Measurements from ENCODE around the gene GCK.
"Not testable (repeated sequence)": the region's sequence is repeated elsewhere in the genome, so short reads cannot be mapped to it uniquely, and the experiment has no call there.

GCK gene

DNA sequence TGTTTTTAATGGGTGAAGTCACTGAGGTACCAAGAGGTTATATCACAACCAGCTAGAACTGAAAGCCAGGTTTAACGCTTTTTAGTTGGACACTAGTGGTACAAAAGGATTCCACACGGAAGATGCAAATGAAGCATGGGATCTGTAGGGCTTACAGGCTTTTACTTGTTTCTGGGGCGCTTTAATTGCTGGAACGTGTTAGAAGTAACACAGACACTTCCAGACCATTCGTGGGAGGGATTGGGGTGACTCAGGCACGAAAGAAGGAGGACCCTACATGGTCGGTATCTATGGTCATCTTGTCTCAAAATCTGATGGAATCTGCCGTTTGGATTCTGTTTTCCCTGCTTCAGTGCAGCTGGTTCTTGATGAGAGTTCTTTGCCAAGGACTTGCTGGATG lies 12.6 kb upstream of the GCK start:
- DNase-seq (ENCODE audit: low spot score): no peak

DNA sequence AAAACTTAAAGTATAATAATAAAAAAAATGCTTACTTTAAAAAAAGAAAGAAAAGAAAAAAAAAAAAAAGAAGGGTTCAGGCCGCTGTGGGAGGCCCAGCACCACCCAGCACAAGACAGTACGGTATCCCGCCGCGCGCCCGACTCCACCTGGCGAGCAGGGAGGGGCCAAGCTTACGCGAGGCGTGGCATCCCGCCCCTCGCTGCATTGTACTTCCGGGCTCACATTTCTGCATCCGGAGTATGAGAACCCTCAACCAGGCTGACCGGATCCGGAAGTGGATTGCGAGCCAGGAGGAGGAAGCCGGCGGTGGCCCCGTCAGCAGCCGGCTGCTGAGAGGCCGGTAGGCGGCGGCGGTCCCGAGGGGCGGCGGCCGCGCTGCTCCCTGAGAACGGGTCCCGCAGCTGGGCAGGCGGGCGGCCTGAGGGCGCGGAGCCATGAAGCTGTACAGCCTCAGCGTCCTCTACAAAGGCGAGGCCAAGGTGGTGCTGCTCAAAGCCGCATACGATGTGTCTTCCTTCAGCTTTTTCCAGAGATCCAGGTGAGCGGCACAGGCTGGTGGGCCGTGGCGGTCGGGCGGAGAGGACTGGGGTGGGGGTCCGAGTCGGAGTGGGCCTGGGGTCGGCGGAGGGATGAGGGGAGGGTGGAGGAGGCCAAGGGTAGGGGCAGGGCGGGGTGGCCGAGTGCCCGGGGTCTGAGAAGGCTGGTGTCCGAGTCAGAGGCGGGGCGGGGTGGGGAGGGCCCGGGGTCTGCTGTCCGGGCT lies 11.6 kb upstream of the GCK start, which contains the start of gene YKT6:
TSS of gene YKT6 (plus strand) at position 280 of the 763 bp plus-strand sequence. CDS start at position 438, 158 bp downstream.
- peak; percentile 97 for DNase-seq (ENCODE audit: low spot score)

DNA sequence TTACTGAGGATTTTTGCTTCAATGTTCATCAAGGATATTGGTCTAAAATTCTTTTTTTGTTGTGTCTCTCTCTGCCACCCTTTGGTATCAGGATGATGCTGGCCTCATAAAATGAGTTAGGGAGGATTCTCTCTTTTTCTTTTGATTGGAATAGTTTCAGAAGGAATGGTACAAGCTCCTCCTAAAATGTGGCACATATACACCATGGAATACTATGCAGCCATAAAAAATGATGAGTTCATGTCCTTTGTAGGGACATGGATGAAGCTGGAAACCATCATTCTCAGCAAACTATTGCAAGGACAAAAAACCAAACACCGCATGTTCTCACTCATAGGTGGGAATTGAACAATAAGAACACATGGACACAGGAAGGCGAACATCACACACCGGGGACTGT lies 10.9 kb upstream of the GCK start:
- DNase-seq (ENCODE audit: low spot score): not testable (repeated sequence)

DNA sequence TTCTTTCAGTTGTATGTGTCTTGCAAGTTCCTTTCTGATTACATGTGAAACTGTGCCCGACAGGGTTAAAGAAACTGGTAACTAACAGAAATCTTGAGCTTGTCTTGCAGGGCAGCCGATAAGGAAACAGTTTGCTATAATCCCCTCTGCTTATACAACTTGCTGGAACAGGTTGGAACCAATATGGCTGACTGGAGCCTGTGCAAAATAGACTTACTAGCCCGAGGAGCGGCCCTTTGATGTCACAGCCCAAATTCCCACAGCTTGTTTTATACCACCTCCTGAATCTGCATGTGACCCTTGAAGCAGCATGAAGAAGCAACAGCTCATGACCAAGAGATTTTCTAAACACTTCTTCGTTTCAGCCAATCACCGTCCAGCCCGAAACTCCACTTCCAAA lies 8.2 kb upstream of the GCK start:
- DNase-seq (ENCODE audit: low spot score): no peak

DNA sequence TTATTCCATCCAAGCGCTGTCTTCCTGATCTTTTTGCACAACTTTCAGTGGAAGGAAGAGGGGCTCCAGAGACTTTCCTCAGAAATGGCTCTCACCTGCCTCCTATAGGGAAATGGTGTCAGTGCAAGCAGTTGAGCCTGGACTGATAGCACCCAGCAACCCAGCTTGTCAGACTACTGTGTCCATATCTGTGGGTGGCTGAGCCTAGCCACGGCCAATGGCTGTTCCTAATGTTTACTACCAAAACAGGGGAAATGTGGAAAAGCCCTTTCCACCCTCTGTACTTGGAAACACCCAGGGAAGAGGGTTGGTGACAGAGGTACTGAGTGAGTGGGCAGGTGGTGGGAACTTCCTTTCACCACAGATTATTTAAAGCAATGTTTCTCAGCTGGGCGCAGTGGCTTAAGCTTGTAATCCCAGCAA lies 7.2 kb upstream of the GCK start:
- peak; percentile 75 for DNase-seq (ENCODE audit: low spot score)

DNA sequence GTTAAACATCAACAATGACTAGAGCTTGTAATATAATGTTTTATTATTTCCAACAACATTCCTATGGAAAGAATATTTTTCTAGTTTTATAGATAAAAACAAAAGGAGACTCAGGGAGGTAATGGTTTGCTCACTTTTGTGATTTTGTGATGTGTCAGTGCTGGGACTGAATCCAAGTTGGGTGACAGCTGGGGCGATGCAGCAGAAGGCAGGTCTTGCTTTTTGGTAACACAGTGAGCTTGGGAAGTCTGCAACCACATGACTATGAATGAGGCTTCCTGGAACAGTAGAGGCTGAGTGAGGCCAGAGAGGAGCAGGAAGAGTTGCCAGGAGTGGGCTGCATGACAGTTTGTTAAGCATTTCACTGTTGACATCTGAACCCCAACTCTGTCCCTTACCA lies 6.7 kb upstream of the GCK start:
- no peak for DNase-seq (ENCODE audit: low spot score)

DNA sequence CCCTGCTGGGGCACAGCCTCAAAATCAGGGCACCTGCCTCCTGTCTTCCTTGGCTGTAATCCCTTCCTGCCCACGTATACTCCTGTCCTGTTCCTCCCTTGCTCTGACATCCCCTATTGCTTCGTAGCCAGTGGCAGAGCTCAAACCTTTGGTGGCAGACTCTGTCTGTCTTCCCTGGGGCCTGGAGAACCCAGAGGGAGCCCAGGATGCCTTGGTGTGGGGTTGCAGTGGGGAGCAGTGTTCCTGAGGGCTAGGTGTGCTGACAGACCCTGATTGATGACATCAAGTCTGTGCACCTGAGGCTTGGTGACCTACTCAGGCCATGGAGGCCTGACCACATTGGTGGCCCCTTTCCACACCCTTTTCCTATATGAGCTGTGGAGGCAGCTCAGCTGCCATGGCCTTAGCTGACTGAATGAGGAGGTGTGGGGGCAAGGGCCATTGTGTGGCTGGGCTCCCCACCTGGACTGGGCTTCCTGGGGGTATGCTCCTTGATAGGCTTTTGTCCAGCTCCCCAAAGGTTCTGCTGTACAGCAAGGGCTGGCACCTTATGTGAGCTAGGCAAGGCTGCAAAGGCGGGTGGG lies 5.4 kb upstream of the GCK start:
- no peak for DNase-seq (ENCODE audit: low spot score)

DNA sequence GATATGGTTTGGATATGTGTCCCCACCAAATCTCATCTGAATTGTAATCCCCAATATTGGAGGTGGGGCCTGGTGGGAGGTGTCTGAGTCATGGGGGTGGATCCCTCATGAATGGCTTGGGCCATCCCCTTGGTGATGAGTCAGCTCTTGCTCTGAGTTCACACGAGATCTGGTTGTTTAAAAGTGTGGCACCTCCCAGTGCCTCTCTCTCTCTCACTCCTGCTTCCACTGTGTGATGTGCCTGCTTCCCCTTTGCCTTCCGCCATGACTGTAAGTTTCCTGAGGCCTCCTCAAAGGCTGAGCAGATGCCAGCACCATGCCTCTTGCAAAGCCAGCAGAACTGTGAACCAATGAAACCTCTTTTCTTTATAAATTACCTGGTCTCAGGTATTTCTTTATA lies 4.8 kb upstream of the GCK start:
- DNase-seq (ENCODE audit: low spot score): no peak

DNA sequence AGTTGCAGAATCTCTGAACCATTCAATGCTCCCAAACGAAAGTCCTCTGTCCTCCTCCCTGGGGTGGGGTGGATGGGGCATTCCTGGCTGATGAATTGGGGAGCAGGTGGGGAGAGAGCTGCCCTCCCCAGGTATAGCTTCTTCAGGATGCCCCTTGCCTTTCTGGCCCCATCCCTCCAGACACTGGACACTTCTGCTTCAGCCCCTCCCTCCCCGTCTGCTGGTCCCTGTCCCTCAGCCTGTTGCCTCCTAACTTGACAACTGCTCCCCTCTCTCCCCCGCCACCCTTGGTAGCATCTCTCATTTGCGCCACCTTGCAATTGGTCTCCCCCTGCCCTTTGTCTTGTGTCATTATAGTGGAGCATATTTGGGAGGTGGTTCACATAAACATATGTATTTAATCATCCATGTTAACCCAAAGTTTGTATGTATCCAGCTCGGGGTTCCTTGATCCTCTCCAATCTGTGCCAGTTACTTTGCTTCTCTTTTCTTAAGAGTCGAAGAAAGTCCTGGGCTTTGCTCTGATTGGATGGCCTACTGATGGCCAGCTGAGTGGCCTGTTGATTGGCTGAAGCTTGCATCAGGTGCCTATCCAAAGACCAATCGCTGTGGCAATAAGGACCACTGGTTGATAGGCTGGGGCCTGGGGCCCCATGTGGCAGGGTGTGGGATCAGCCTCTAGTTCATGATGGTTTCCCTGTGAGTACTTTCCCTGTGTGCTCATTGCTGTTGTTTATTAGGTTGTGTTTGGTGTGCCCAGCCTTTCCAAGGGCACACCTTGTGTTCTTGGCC lies 4.0 kb upstream of the GCK start:
- no peak for DNase-seq (ENCODE audit: low spot score)

DNA sequence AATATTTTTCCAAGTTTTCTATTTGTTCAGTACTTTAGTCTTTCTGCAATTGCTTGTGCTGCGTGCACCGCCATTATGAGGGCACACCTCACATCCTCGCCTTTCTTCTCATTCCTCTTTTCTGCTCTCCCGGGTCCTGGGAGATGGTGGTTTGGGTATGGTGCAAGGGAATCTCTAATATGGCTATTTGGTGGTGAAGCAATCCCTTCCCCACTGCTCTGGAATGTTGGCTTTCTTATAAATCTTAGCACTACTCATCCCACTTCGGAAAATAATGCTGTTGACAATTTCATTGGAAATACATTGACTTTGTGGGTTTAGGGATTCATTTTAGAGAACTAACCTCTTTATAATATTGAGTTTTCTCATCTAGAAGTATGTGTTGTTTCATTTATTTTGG lies 1.9 kb upstream of the GCK start:
- DNase-seq (ENCODE audit: low spot score): no peak

DNA sequence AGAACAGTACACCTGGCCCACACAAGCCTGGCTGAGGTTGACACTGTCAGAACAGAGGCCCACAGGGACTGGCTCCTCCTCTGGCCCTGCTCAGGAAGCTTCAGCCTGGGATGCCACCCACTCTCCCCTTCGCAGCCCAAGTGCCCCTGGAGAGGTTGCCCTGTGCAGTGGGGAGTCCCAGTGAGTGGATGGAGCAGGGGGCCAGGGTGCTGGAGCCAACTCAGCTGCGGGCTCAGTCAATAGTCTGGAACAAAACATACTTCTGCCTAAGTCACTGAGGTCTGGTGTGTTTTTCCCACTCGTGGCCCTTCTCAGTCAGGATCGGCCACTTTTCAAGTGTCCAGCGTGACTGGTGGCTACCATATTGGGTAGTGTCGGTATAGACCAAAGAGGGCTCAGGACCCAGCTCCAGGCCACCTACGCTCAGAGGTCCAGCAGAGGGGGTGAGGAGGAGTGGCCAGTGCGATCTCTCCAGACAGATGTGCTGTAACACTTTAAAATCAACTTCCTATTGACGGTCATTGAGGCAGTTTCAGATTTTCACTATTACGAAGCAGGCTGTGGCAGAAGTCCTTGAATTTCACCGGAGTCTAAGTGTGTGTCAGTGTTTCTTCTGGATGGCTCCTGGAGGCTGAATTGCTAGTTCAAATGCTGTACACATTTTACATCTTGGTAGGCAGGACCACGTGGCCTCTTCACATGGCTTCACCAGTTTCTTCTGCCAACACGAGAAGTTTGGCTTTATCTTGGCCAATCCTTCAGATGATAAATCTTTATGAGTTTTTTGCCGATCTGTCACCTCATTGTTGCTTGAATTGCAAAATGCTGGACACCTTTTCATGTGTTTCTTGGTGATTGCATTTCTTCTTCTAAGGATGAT lies 994 bp upstream of the GCK start:
- no peak for DNase-seq (ENCODE audit: low spot score)

DNA sequence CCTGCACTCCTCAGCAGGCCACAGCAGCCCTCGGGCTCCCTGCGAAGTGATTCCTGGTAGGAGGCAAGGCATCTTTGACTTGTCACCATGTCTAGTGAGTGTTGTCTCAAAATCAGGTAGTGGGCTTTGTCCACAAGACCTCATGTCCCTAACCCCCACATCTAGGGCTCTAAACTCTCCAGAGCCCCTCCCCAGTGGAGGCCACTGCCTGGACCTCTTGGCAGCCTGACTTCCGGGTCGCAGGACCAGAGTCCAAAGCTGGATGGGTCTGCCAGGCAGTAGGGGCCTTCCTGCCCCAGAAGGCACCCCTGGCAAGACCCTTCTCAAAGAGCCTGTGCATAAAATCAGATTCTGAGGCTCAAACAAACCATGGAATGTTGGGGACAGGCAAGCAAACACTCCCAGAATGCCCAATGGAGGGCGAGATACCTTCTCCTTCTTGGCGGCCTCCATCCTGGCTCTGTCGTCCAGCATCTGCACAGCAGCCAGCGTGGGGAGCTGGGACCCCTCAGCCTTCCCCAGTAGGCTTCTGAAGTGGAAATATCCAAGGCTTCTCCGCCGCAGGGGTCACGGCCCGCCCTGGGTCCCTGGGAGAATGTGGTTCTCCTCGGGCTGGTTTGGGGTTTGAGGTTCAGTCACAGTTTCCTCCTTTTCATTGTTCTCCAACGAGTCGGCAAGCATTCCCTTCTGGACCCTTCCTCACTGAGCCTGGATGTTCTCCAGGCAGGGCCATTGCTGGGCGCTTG lies 586 bp downstream of the GCK start:
- no peak for DNase-seq (ENCODE audit: low spot score)

DNA sequence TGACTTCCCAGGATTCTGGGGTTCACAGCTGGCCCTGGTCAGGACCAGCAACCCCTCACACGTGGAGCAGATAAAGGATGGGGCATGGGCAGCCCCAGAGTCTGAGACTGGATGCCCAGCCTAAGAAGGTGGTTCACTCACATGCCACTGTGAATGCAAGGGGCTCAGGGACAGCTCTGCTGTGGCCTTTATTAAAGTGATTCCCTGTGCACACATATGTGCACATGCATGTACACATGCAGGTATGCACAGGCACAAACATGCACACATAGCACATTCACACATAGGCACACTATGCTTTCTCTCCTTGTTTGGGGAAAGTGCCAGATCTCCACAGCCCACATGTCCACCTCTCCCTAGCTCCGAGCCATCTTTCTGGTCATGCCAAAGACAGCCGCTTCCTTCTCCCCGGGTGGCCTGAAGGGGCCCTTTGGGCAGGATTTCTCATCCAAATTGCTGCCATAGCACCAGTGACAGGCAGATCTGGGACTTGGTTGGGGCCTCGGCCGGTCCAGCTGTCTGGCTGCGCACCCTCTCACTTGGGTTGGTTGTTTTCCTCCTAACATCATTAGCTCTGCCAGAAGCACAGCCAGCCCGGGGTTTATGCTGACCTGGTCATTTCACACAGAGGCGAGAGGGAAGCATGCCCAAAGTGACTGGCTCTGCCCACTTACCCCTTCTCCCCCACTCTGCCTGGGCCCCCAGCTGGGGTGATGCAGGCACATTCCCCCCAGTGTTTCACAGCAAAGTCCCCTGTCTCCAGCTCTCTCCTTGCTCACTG lies 1.4 kb downstream of the GCK start:
- no peak for DNase-seq (ENCODE audit: low spot score)

DNA sequence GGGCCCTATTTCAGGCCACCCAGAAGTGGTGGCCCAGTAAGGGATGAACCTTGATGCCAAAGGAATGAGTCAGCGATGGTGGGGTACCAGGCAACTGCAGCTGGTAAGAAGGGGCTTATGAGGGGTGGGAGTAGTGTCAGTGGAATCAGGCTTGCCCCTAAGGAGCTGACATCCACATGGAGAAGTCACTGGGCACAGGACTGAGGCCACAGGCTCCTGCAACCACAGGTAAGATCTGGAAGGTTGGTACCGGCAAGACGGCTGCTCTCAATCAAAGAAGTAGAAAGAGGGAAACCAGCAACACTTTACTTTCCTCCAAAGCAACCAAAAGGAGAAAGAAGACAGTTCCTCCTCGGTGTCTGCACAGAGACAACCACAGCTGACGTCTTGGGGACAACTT lies 2.5 kb downstream of the GCK start:
- no peak for DNase-seq (ENCODE audit: low spot score)

DNA sequence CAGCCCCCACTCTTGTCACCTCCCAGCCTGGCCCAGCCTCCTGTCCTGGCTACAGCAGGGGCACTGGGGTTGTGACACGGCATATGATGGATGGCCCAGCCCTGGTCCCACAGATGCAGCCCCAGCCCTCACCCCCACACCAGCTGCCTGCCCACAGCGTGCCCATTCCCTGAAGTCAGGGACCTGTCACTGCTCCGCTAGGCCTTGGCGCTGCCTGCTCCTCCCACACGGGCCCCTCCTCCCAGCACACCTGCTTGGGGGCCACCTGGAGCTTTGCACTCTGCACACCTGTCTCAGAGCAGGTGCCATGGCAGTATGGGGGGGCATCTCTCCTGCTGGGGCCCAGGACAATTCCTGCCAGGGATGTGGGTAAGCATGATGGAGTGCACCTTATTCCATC lies 3.5 kb downstream of the GCK start:
- no peak for DNase-seq (ENCODE audit: low spot score)

DNA sequence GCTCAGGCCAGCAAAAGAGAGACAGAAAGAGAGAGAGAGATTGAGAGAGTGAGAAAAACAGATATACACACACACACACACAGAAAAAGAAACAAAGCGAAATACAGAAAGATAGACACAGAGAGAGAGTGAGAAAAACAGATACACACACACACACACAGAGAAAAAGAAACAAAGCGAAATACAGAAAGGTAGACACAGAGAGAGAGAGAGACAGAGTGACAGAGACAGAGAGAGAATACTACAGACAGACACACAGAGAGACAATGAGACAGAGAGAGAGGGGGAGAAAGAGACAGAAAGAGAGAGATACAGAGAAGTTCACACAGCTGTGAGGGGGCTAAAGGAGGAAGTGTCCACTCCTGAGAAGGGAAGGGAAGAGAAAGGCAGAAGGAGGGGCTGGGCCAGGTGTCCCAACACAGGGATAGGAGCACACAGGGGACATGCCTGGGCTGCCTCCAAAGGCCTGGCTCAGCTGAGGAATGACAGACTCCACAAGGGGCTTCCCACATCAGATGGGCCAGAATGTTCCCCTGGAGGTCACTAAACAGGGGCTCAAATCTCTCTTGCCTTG lies 4.3 kb downstream of the GCK start:
- no peak for DNase-seq (ENCODE audit: low spot score)

DNA sequence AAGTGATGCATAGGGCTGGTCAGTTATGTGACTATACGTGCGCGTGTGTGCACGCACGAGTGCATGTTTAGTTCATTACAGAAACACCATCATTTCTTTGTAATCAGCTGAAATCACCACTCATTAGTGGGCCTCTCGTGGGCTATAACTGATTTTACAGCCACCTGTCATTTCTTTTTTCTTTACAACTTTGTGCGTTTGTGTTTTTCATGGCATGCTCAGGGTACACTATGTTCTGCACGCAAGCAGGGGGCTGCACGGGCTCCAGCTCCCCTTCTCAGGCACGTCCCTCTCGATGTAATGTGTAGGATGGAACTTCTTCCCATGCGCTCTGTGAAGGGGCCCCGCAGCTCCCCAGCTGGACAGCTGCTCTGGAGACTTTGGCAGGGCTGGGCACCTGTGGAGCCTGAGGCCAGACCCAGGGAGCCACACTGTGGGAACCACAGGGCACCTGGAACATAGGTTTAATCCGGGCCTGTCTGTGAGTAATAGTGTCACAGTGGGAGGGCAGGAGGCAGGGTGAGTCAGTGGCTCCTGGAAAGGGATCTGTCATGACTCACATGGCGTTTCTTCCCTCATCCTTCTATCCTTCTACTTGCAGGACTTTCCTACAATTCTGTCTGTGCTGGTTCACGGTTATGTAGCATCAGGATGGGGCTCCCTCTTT lies 4.9 kb downstream of the GCK start:
- DNase-seq (ENCODE audit: low spot score): no peak

DNA sequence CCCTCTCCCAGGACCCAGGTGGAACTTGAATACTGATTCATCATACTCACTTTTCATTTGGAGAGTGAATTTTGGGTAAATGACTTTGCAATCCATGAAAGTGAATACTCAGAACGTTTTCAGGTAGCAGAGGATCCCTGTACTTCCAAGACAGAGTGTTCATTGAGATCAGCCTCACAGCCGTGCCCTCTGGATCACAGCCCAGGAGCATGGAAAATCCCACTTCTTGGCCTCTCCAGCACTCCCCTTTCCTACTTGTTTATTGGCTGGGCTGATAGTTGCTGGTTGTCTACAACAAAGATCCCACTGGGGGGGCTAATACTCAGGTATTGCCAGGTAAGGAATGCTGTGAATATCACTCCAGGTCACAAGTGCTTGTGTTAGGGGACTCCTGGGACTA lies 5.9 kb downstream of the GCK start:
- no peak for DNase-seq (ENCODE audit: low spot score)

DNA sequence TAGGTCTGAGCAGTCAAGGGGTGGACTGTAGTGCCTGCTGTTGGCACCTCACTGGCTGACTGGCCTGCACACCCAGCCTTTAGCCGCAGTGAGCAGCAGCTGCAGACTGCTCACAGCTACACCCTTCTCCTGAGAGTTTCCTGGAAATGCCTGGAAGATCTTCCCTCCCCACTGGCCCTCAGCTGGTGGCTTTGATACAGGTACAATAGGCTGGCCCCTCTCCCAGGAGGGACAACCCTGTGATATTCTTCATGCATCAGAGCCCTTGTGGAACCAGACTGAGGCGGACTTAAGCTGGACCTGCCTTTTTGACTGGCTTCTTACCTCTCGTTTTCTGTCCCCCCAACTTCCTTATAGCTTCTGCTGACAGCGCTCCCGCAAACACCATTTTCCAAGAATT lies 6.4 kb downstream of the GCK start:
- DNase-seq (ENCODE audit: low spot score): no peak

DNA sequence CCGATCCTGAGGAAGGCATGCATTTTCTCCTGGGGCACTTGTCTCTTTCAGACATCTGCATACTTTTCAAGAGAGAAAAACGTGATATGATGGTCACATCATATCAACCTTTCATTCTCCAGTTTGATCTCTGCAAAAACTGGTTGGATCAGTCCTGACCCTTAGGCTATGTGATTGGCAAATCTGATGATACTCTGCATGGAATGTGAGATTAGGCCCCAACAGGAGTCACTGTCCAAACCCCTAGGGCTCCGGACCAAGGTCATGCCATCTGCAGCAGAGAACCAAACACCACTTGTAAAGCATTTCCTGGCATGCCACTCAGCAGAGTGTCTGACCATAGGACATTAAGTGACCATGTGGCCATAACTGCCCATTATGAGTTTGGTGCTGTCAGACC lies 8.6 kb downstream of the GCK start:
- DNase-seq (ENCODE audit: low spot score): no peak
